Adrenal gland (tissue), 5 donors: ENCODE measurements around the gene SIL1.

Experiments
- POLR2A ChIP-seq, 2 donors: fragments of 450-650 bp; IDR thresholded peaks; one replicate each; pipeline ENCODE4 v1.6.1; 2017; ENCODE audit warnings: antibody characterized with exemption in 2 of 2, mild to moderate bottlenecking in 2 of 2, moderate library complexity in 1 of 2
- TF ChIP-seq, protein P1 (sequence below), 6 experiments: fragments of 450-650 bp in 4 of 6; fragments of 200-600 bp in 2 of 6; sonication (generic) in 1 of 6; IDR thresholded peaks; 1 replicate in 5 of 6; 2 replicates in 1 of 6; pipeline versions ENCODE4 v1.5.1 to v1.8.0; 2016 to 2021; ENCODE audit warnings: antibody characterized with exemption in 6 of 6, mild to moderate bottlenecking in 2 of 6, moderate library complexity in 1 of 6
- donor health status: DM: no; HTN: no; CAD: no.

DNA sequence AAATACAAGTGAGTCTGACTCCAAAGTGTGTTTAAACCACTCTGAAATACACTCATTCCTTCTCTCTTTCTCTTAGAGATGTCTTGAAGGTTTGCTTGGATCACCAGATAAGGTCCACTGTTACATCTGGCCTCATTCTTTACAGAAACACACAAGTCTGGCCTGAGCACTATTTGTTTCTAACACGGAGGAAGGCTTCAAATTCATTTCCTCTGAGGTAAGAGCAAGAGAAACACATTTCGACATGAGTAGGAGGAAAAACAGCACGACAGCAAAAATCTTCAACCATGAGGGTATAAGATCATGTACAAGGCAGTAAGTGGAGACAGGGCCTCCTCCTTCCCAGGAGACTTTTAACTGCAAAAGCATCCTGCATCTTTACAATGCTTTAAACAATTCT, 8.0 kb downstream of the SIL1 start:
- no peak for TF ChIP-seq POLR2A (IDR thresholded peaks at IDR 0.05)
- TF ChIP-seq, protein P1, sequence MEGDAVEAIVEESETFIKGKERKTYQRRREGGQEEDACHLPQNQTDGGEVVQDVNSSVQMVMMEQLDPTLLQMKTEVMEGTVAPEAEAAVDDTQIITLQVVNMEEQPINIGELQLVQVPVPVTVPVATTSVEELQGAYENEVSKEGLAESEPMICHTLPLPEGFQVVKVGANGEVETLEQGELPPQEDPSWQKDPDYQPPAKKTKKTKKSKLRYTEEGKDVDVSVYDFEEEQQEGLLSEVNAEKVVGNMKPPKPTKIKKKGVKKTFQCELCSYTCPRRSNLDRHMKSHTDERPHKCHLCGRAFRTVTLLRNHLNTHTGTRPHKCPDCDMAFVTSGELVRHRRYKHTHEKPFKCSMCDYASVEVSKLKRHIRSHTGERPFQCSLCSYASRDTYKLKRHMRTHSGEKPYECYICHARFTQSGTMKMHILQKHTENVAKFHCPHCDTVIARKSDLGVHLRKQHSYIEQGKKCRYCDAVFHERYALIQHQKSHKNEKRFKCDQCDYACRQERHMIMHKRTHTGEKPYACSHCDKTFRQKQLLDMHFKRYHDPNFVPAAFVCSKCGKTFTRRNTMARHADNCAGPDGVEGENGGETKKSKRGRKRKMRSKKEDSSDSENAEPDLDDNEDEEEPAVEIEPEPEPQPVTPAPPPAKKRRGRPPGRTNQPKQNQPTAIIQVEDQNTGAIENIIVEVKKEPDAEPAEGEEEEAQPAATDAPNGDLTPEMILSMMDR (IDR thresholded peaks at IDR 0.05) = no peak
